ENCODE results near the gene ARSJ.
A peak's percentile ranks its signal among the peaks of the same experiment; 100 is the strongest.

The ARSJ gene

GRCh38 chr4:113979148-113979904 lies at the start of gene ARSJ:
TSS of gene ARSJ (minus strand) at chr4:113979647. CDS start at chr4:113978834, 813 bp downstream.
- no peaks in the 10 kb centered on the region; the same call in 1 of the 2 replicates for H3K27me3 ChIP-seq (replicated peaks; ENCODE audit: control insufficient read depth, insufficient read depth, low read length)
- no peak for TF ChIP-seq CTCF (IDR thresholded peaks at IDR 0.05; ENCODE audit: insufficient read depth, low read length, poor library complexity, severe bottlenecking)
- DNase-seq (ENCODE audit: extremely low read depth, insufficient read length) = no peak
- H3K36me3 ChIP-seq (ENCODE audit: control insufficient read depth, insufficient read depth, low read length) = no peaks in the 10 kb centered on the region
- H3K4me3 ChIP-seq (replicated peaks; ENCODE audit: low read depth, low read length) = no peak within 1 kb of the TSS

- Histone ChIP-seq H3K27me3 (replicated peaks; ENCODE audit: control insufficient read depth, insufficient read depth, low read length) (no peaks in the 10 kb centered on the region), H3K4me3 (replicated peaks; ENCODE audit: low read depth, low read length) (no peak overlapping the region), H3K36me3 (ENCODE audit: control insufficient read depth, insufficient read depth, low read length) (no peaks in the 10 kb centered on the region)
- no peak for DNase-seq (ENCODE audit: extremely low read depth, insufficient read length)
- TF ChIP-seq CTCF (IDR thresholded peaks at IDR 0.05; ENCODE audit: insufficient read depth, low read length, poor library complexity, severe bottlenecking) = no peak
Measured at GRCh38 chr4:114028071-114028470, 48.6 kb upstream of the ARSJ start.

GRCh38 chr4:114027596-114027995 lies 48.1 kb upstream of the ARSJ start:
- Histone ChIP-seq H3K4me3 (replicated peaks; ENCODE audit: low read depth, low read length) (no peak overlapping the region), H3K36me3 (ENCODE audit: control insufficient read depth, insufficient read depth, low read length) (no peaks in the 10 kb centered on the region), H3K27me3 (replicated peaks; ENCODE audit: control insufficient read depth, insufficient read depth, low read length) (no peaks in the 10 kb centered on the region)
- no peak for TF ChIP-seq CTCF (IDR thresholded peaks at IDR 0.05; ENCODE audit: insufficient read depth, low read length, poor library complexity, severe bottlenecking)
- no peak for DNase-seq (ENCODE audit: extremely low read depth, insufficient read length)

- H3K27me3 ChIP-seq (replicated peaks; ENCODE audit: control insufficient read depth, insufficient read depth, low read length) = no peaks in the 10 kb centered on the region
- DNase-seq (ENCODE audit: extremely low read depth, insufficient read length) = no peak
- H3K4me3 ChIP-seq (replicated peaks; ENCODE audit: low read depth, low read length) = no peak overlapping the region
- H3K36me3 ChIP-seq (ENCODE audit: control insufficient read depth, insufficient read depth, low read length) = no peaks in the 10 kb centered on the region
- no peak for TF ChIP-seq CTCF (IDR thresholded peaks at IDR 0.05; ENCODE audit: insufficient read depth, low read length, poor library complexity, severe bottlenecking)
Measured at GRCh38 chr4:114026447-114026846, 47.0 kb upstream of the ARSJ start.

GRCh38 chr4:114025176-114025777 lies 45.8 kb upstream of the ARSJ start:
- DNase-seq (ENCODE audit: extremely low read depth, insufficient read length) = peak; percentile 13
- no peaks in the 10 kb centered on the region for H3K36me3 ChIP-seq (ENCODE audit: control insufficient read depth, insufficient read depth, low read length)
- no peak for TF ChIP-seq CTCF (IDR thresholded peaks at IDR 0.05; ENCODE audit: insufficient read depth, low read length, poor library complexity, severe bottlenecking)
- H3K27me3 ChIP-seq (replicated peaks; ENCODE audit: control insufficient read depth, insufficient read depth, low read length) = no peaks in the 10 kb centered on the region
- H3K4me3 ChIP-seq (replicated peaks; ENCODE audit: low read depth, low read length) = no peak overlapping the region
